ENCODE data around the gene PRELID3B. TPM values are rescaled to one million over a fixed set of nuclear protein-coding genes. Genes with fewer than 3 reads are reported as not detected.

Gene PRELID3B
- total RNA-seq, 1 donor from 2014 or later = 62.5 TPM

DNA sequence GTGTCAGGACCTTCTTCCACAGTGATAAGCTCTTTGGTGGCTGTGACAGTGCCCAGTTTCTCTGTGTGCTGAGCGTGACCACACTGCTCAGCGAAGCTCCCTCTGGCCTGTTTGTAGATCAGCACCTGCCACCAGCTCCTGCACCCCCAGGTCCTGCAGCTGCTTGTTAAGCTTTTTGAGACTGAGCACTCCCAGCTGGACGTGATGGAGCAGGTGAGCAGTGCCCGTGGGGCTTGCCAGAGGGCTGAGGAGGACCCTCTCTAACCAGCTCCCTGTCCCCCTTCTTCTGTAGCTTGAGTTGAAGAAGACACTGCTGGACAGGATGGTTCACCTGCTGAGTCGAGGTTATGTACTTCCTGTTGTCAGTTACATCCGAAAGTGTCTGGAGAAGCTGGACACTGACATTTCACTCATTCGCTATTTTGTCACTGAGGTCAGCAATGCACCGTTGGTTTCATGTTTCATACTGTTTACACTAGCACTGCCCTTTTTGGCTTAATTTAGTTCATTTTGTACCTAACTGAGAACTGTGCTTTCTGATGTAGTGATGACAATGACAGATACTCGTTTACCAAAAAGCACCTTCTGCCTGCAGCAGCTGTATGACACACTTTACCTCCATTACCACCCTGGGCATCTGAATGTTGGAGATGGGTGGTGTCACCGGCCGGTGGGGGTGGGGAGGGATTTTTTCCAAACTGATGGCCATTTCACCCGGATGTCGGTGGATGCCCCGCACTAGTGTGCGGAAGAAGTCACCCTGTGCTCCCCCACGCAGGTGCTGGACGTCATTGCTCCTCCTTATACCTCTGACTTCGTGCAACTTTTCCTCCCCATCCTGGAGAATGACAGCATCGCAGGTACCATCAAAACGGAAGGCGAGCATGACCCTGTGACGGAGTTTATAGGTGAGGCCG lies 49.0 kb downstream of the PRELID3B start:
- ATAC-seq = no peak

DNA sequence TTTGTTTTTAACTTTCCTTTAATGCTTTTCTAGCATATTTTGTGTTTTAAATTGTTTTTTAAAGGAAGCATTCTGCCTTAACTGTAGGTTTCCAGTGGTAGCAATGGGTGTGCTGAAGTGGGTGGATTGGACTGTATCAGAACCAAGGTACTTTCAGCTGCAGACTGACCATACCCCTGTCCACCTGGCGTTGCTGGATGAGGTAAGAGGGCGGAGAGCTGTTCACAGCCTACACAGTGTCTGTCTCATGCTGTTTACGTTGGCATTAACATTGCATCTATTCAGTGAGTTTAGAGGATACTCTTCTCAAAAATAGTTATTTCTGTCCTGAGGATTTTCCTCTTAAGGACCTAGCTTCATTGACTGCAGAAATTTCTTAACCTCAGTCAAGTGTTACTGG lies 49.7 kb downstream of the PRELID3B start:
- no peak for ATAC-seq

DNA sequence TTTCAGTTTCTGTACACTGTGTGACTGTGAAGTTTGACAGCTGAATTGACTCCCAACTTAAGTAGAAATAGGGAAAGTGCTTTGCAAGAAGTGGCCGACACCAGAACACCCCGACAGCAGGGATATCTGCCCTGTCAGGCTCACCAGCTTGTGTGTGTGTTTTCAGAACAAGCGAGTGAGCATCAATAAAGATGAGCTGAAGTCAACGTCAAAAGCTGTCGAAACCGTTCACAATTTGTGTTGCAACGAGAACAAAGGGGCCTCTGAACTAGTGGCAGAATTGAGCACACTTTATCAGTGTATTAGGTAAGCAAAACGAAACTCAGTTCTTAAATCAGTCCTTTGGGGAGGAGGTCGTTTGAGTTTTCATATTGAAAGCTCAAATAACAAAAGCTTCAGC lies 50.9 kb downstream of the PRELID3B start:
- no peak for ATAC-seq

DNA sequence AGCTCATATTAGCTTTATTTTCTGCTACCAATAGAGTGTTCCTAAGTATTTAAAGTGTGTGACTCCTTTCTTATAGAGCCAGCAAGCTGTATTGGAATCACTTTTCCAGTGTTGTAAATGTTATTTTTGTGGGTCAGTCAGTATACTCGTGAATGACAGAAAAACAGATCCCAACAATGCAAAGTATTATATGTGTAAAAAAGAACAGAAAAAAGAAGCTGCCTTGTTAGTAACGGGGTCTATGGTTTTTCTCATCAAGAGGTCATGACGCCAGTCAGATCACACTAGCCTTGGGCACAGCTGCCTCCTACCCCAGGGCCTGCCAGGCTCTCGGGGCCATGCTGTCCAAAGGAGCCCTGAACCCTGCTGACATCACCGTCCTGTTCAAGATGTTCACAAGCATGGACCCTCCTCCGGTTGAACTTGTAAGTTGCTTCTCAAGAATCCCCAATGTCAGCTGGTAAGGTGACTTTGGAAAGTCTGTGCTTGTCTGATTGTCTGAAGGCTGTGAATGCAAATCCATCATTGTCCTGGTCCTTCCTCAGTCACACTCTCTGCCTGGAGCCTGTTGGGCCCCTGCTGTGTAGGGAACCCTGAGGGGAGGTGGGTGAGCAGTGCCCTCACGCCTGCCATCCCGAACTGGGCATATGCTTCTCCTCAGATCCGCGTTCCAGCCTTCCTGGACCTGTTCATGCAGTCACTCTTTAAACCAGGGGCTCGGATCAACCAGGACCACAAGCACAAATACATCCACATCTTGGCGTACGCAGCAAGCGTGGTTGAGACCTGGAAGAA lies 51.7 kb downstream of the PRELID3B start:
- ATAC-seq = no peak

DNA sequence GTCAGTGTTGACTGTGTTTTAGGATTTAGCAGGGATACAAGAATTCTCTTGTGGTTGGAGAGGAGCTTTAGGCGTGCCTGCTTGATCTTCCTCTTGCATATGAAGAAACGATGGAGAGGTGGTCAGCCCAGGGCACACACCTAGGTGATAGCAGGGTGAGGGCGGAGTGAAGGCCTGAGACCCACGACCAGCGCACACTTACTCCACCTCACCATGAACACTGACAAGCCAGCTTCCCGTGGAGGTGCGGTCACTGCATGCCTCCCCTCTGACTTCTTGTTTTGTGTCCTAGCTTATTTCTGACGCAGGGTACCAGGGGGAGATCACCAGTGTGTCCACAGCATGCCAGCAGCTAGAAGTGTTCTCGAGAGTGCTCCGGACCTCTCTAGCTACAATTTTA lies 53.4 kb downstream of the PRELID3B start:
- ATAC-seq = no peak

DNA sequence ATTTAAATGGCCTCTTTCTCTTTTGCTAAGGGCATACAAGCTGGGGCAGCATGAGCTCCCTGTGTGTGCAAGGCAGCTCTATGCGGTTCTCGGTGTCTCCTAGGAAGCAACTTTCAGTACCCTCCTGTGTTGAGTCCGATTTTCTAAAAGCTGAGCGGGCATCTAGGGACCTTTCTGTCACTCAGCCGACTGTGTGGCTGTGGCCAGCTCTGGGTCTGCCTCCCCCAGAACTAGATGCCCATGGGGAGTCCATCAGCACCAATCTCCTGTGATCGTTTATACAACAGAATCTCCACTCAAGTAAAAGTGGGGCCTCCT lies 54.1 kb downstream of the PRELID3B start:
- no peak for ATAC-seq

DNA sequence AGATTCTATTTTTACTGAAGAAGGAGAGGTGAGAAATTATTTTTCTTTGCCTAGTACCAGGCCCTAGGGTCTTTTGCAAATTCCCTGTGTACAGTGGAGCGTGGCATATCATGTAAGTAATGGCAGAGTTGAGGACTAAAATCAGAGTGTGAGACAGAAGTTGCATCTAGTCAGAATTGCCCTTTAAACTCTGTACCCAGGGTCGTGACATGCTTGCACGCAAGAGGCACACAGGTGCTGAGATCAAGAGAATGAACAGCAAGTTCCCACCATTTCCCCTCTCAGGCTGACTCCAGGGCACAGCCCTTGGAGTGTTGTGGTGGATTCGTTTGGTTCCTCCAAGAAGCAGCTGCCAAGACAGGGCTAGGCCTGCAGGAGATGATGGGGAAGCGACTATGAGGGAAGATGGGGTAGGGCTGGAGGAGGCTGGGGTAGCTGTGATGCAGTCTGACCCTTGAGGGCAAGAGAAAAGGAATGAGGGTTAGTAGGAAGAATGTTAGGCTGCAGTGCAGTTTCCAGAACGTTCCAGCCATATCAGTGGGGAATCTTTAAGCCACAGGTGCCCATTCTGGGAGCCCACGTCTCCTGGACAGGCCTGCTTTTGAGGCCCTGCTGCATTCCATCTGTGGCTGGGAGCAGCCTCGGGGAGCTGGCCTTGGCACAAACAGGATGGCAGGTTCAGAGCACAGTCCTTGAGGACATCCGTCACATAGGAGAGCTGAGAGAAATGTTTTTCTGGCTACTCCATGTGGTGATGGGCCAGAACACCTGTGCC lies 54.6 kb downstream of the PRELID3B start:
- ATAC-seq = no peak

DNA sequence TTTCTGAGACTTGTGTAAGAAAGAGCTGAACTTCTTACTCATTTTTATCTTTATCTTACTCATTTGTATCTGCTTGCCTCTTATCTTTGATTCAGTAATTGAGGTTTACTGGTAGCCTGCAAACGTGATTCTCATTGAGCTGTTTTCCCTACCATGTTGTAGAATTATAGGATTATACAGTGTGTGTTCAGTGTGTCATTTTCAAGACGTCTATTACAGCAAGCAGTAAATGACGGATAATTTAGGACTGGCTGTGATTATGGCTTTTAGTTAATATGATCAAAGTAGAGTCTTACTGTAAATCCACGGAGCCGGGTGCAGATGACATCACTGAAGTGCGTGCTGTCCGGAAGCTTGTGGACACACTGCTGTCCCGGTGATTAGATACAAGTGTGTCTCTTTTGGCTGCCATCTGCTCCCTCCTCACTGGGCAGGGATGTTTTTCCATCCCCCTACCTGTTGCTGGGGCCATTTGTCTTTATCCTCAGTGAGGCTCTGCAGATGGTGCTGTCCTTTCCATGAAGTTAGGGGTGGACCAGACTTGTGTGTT lies 55.5 kb downstream of the PRELID3B start:
- no peak for ATAC-seq

DNA sequence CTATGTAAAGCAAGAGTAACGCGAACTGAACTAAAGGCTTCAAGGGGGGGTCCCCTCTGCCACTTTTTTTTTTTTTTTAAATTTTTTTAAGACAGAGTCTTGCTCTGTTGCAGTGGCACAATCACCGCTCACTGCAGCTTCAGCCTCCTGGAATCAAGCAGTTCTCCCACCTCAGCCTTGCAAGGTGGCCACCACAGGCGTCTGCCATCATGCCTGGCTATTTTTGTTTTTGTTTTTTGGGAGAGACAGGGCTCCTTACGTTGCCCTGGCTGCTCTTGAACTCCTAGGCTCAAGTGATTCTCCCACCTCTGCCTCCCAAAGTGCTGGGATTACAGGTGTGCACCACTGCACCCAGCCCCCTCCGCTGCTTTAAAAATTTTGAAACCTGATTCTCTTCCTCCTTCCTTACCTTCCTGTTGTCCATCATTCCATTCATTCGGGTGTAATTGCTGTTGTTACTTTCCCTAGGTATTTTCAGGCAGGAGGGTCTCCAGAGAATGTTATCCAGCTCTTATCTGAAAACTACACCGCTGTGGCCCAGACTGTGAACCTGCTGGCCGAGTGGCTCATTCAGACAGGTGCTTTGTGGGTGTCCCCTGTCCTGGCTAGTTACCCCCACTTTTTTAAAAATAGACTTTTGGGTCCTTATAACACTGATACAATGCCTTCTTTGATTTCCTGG lies 56.2 kb downstream of the PRELID3B start:
- ATAC-seq = no peak

DNA sequence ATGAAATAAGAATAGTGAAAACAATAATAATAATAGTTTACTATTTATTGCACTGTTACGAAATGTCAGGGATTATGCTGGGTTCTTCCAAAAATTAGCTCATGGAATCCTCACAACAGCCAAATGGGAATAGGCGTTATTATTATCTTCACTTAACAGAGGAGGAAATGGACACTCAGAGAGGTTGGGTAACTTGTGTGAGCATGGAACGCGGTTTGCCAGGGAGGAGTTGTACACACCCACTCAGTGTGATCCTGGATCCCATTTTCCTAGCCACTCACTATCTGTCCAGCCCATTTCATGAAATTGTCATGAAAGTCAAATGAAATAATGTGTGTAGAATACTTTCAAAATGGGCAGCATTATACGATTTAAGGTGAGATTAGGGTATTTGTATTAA lies 56.9 kb downstream of the PRELID3B start:
- ATAC-seq = no peak

DNA sequence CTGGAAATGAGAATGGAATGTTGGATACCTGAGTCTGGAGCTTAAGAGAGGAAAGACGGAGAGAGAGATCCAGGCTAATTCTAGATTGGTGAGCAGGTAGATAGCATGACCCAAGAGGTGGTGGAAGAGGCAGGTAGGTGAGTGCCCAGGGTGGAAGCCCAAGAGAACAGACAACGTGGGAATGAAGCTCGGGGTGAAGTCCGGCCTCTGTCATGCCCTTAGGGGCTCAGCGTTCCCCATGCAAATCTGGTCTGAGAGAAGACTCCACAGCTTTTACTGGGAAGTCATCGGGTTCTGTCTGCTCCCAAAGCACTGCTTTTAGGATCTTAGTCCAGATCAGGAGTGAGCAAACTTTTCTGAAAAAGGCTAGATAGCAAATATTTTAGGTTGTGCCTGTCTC lies 57.9 kb downstream of the PRELID3B start:
- no peak for ATAC-seq

Other genes starting within 250 kb of the PRELID3B start
- gene GNAS-AS1, start 191.9 kb downstream of the PRELID3B start, total RNA-seq = 0.64 TPM
- gene GNAS, start 190.1 kb downstream of the PRELID3B start, total RNA-seq = 361 TPM
- gene NELFCD, start 61.5 kb downstream of the PRELID3B start, total RNA-seq = 35.8 TPM
- gene CTSZ, start 35.5 kb downstream of the PRELID3B start, total RNA-seq = 23.8 TPM
- not detected for gene TUBB1, start 23.4 kb downstream of the PRELID3B start, total RNA-seq
- 60.8 TPM for gene ATP5F1E, start 10.5 kb downstream of the PRELID3B start, total RNA-seq
- gene ZNF831, start 121.0 kb upstream of the PRELID3B start, total RNA-seq = 0.28 TPM